Vagina (tissue), 2 donors: Measurements from ENCODE around the gene EFNA1. TPM values are rescaled to one million over a fixed set of nuclear protein-coding genes. Genes with fewer than 3 reads are reported as not detected.

Source experiments
- DNase-seq, 2 donors: peaks; one replicate each; pipeline ENCODE4 v3.0.0-alpha.2; 2017; ENCODE audit errors: extremely low spot score in 2 of 2
- H3K27ac ChIP-seq: fragments of 200-600 bp; sonication (generic); one replicate; pipeline ENCODE4 v1.5.1; 2019
- H3K27me3 ChIP-seq: fragments of 200-600 bp; sonication (generic); one replicate; pipeline ENCODE4 v1.5.1; 2019
- H3K36me3 ChIP-seq, 2 donors: fragments of 200-600 bp; sonication (generic); one replicate each; pipeline ENCODE4 v1.5.1; 2017 to 2019
- H3K4me1 ChIP-seq: fragments of 200-600 bp; sonication (generic); one replicate; pipeline ENCODE4 v1.5.1; 2019
- H3K4me3 ChIP-seq, 2 donors: fragments of 200-600 bp; sonication (generic); 1 replicate in 1 of 2; 2 replicates in 1 of 2; pipeline ENCODE4 v1.5.1; 2016 to 2019
- H3K9me3 ChIP-seq: fragments of 200-600 bp; sonication (generic); one replicate; pipeline ENCODE4 v1.5.1; 2019
- POLR2A ChIP-seq, 2 donors: fragments of 450-650 bp; IDR thresholded peaks; one replicate each; pipeline ENCODE4 v1.6.1; 2017; ENCODE audit warnings: antibody characterized with exemption in 2 of 2, mild to moderate bottlenecking in 2 of 2, moderate library complexity in 2 of 2
- POLR2AphosphoS5 ChIP-seq, 2 donors: sonication (generic); formaldehyde crosslinking; IDR thresholded peaks; one replicate each; pipeline ENCODE4 v1.9.0; 2017; ENCODE audit warnings: antibody characterized with exemption in 2 of 2, mild to moderate bottlenecking in 2 of 2, low read depth in 1 of 2; ENCODE audit not compliant: insufficient read depth in 1 of 2
- intact Hi-C: fragments of 100-400 bp; cut with DNase I; formaldehyde crosslinking; loops from one replicate; pipeline ENCODE4 v1.15.1; 2023
- total RNA-seq: library from RNA; depleted of rRNA; stranded (reverse); fragments of >200 nt; gene quantifications from one replicate; pipeline ENCODE4 v1.2.3, GENCODE V29; 2016
- TF ChIP-seq, protein P1 (sequence below), 3 experiments: fragments of 450-650 bp in 2 of 3; fragments of 200-600 bp in 1 of 3; sonication (generic) in 1 of 3; IDR thresholded peaks; one replicate each; pipeline ENCODE4 v1.5.1; 2017 to 2019; ENCODE audit warnings: antibody characterized with exemption in 3 of 3, mild to moderate bottlenecking in 2 of 3, moderate library complexity in 2 of 3

The EFNA1 gene
- total RNA-seq, 1 donor from 2014 or later = 57.9 TPM

DNA sequence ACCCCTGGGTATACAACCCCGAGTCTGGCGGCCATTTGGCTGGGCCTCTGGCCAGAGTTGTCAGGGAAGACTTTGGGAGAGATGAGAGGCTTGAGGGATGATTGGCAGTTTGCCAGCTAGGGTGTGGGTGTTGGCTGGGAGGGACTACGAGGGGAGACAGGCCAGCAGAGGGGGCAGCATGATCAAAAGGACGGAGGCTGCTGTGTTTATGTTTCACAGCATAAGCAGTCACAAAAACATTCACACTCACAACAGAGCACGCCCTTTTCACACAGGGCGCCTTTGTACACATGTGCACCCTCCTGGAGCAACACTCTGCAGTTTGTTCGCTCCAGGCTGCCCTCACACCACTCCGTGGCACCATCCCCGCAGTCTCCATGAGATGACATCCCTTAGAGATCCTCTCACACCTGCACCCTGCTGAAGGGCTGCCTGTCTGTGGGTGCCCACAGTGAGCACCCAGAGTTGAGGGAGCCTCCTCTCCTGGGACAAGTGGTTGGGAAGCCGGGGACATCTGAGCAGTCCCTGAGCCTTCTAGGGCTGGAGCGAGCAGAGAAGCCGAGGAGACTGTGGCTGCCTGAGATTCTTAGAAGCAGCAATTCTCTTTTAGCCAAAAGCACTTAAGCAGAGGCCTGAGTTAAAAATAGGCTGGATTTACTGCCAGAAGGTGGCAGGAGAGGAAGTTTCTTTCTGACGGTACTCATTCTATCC, 33.6 kb upstream of the EFNA1 start:
- H3K9me3 ChIP-seq = no peaks in the 10 kb centered on the region
- H3K4me1 ChIP-seq = peaks cover 24% of the 10 kb centered on the region
- no peak for DNase-seq
- H3K27ac ChIP-seq = no peak overlapping the region
- no peaks in the 10 kb centered on the region for H3K27me3 ChIP-seq
- no peaks in the 10 kb centered on the region for H3K36me3 ChIP-seq
- intact Hi-C loops = loop anchor here (5.0 kb wide), 1 partner anchor 38 kb away; no protein-coding TSS in a partner anchor
- no peak for TF ChIP-seq POLR2A (IDR thresholded peaks at IDR 0.05)
- TF ChIP-seq POLR2AphosphoS5 (IDR thresholded peaks at IDR 0.05; ENCODE audit: insufficient read depth in 1 of 2, low read depth in 1 of 2) = no peak
- TF ChIP-seq, protein P1, sequence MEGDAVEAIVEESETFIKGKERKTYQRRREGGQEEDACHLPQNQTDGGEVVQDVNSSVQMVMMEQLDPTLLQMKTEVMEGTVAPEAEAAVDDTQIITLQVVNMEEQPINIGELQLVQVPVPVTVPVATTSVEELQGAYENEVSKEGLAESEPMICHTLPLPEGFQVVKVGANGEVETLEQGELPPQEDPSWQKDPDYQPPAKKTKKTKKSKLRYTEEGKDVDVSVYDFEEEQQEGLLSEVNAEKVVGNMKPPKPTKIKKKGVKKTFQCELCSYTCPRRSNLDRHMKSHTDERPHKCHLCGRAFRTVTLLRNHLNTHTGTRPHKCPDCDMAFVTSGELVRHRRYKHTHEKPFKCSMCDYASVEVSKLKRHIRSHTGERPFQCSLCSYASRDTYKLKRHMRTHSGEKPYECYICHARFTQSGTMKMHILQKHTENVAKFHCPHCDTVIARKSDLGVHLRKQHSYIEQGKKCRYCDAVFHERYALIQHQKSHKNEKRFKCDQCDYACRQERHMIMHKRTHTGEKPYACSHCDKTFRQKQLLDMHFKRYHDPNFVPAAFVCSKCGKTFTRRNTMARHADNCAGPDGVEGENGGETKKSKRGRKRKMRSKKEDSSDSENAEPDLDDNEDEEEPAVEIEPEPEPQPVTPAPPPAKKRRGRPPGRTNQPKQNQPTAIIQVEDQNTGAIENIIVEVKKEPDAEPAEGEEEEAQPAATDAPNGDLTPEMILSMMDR (IDR thresholded peaks at IDR 0.05) = no peak
- no peak overlapping the region for H3K4me3 ChIP-seq

DNA sequence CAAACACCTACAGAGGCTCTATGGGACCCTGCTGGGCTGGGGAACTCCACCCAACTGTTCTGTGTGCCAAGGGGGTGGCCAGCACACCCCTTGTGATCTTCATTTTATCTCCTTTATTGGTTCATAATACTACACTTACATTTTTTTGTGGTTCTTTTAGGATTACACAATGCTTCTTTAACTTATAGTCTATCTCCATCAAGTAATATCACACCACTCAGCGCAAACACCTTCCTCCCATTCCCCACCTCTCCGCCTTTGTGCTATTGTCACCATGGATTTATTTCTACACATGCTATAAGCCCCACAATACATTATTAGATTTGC, 33.1 kb upstream of the EFNA1 start:
- Histone ChIP-seq H3K4me1 (peaks cover 24% of the 10 kb centered on the region), H3K4me3 (no peak overlapping the region), H3K9me3 (no peaks in the 10 kb centered on the region), H3K27ac (no peak overlapping the region), H3K36me3 (no peaks in the 10 kb centered on the region), H3K27me3 (no peaks in the 10 kb centered on the region)
- TF ChIP-seq POLR2A (IDR thresholded peaks at IDR 0.05) (no peak), POLR2AphosphoS5 (IDR thresholded peaks at IDR 0.05; ENCODE audit: insufficient read depth in 1 of 2, low read depth in 1 of 2) (no peak)
- TF ChIP-seq, protein P1 (IDR thresholded peaks at IDR 0.05) = no peak
- no peak for DNase-seq
- intact Hi-C loops = loop anchor here (5.0 kb wide), 1 partner anchor 38 kb away; no protein-coding TSS in a partner anchor

DNA sequence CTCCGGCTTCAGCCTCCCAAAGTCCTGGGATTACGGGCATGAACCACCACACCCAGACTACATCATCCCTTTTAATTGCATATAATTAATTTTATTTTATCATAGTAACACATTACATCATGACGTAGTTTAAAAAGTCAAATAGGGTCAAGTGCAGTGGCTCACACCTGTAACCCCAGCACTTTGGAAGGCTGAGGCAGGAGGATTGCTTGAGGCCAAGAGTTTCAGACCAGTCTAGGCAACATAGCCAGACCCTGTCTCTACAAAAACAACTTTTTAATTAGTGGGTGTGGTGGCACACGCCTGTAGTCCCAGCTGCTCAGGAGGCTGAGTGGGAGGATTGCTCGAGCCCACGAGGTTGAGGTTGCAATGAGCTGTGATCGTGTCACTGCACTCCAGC, 28.3 kb upstream of the EFNA1 start:
- Histone ChIP-seq H3K4me1 (peaks cover 3% of the 10 kb centered on the region), H3K4me3 (no peak overlapping the region), H3K27me3 (no peaks in the 10 kb centered on the region), H3K9me3 (no peaks in the 10 kb centered on the region), H3K27ac (no peak overlapping the region), H3K36me3 (no peaks in the 10 kb centered on the region)
- TF ChIP-seq, protein P1 (IDR thresholded peaks at IDR 0.05) = no peak
- TF ChIP-seq POLR2AphosphoS5 (IDR thresholded peaks at IDR 0.05; ENCODE audit: insufficient read depth in 1 of 2, low read depth in 1 of 2) (no peak), POLR2A (IDR thresholded peaks at IDR 0.05) (no peak)
- DNase-seq = no peak
- intact Hi-C loops = no loop called here

DNA sequence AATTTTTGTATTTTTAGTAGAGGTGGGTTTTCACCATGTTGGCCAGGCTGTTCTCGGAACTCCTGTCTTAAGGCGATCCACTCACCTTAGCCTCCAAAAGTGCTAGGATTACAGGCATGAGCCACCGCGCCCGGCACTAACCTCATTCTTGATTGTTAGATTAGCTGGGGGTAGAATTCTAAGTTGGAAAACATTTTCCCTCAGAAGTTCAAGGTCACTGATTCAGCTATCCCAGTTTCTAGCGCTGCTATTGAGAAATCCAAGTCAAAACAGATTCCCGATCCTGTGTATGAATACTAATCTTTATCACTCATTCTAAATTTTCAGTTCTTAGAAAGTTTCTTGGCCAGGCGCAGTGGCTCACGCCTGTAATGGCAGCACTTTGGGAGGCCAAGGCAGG, 24.4 kb upstream of the EFNA1 start:
- intact Hi-C loops = no loop called here
- H3K36me3 ChIP-seq = no peaks in the 10 kb centered on the region
- TF ChIP-seq POLR2AphosphoS5 (IDR thresholded peaks at IDR 0.05; ENCODE audit: insufficient read depth in 1 of 2, low read depth in 1 of 2) (no peak), POLR2A (IDR thresholded peaks at IDR 0.05) (no peak)
- TF ChIP-seq, protein P1 (IDR thresholded peaks at IDR 0.05) = no peak

More for the DNA sequence above, 24.4 kb upstream of the EFNA1 start:
- no peaks in the 10 kb centered on the region for H3K4me1 ChIP-seq
- no peaks in the 10 kb centered on the region for H3K27me3 ChIP-seq
- H3K9me3 ChIP-seq = no peaks in the 10 kb centered on the region
- no peak for DNase-seq
- H3K4me3 ChIP-seq = no peak overlapping the region
- H3K27ac ChIP-seq = no peak overlapping the region
